Esophagus (tissue), 2 donors: Measurements from ENCODE around the gene SURF2. TPM values are rescaled to one million over a fixed set of nuclear protein-coding genes. Genes with fewer than 3 reads are reported as not detected.

ENCODE experiments used
- H3K27ac ChIP-seq, 2 donors: one replicate each; pipeline ENCODE4 v1.5.1; 2013; ENCODE audit warnings: low read depth in 2 of 2, mild to moderate bottlenecking in 2 of 2, inconsistent platforms in 1 of 2, low read length in 1 of 2, moderate library complexity in 1 of 2
- H3K27me3 ChIP-seq, 2 donors: one replicate each; pipeline ENCODE4 v1.6.1; 2013; ENCODE audit warnings: low read length in 2 of 2, control low read depth in 1 of 2, mild to moderate bottlenecking in 1 of 2; ENCODE audit not compliant: insufficient read depth in 2 of 2, control insufficient read depth in 1 of 2
- H3K36me3 ChIP-seq, 2 donors: one replicate each; pipeline ENCODE4 v1.6.1; 2013; ENCODE audit warnings: low read length in 1 of 2; ENCODE audit not compliant: control insufficient read depth in 2 of 2, insufficient read depth in 2 of 2
- H3K4me1 ChIP-seq, 2 donors: one replicate each; pipeline ENCODE4 v1.6.1; 2013; ENCODE audit warnings: low read length in 1 of 2; ENCODE audit not compliant: control insufficient read depth in 2 of 2, insufficient read depth in 2 of 2
- H3K4me3 ChIP-seq, 2 donors: one replicate each; pipeline ENCODE4 v1.5.1; 2013; ENCODE audit warnings: low read length in 2 of 2, mild to moderate bottlenecking in 2 of 2, low read depth in 1 of 2, moderate library complexity in 1 of 2
- H3K9me3 ChIP-seq, 2 donors: one replicate each; pipeline ENCODE4 v1.6.1; 2013; ENCODE audit warnings: mild to moderate bottlenecking in 2 of 2, low read depth in 1 of 2, low read length in 1 of 2, moderate library complexity in 1 of 2; ENCODE audit not compliant: control insufficient read depth in 2 of 2, insufficient read depth in 1 of 2
- WGBS, 2 donors: extraction: QIAGEN DNeasy Blood & Tissue Kit; methylation state at CpG; one replicate each; pipeline ENCODE4 v1.1.7; 2013; 5-methylcytosine and 5-hydroxymethylcytosine counted together
- polyA plus RNA-seq, 2 donors: library from polyadenylated mRNA; stranded (reverse); fragments of 200-250 nt; gene quantifications; one replicate each; pipeline ENCODE4 v1.2.3, GENCODE V29; 2013
- donor health status: healthy with polysubstance abuse.
- donor health status: Bipolar disorder and iron deficiency.

The SURF2 gene
- polyA plus RNA-seq, 2 donors: 32.9 to 36.4 TPM

DNA sequence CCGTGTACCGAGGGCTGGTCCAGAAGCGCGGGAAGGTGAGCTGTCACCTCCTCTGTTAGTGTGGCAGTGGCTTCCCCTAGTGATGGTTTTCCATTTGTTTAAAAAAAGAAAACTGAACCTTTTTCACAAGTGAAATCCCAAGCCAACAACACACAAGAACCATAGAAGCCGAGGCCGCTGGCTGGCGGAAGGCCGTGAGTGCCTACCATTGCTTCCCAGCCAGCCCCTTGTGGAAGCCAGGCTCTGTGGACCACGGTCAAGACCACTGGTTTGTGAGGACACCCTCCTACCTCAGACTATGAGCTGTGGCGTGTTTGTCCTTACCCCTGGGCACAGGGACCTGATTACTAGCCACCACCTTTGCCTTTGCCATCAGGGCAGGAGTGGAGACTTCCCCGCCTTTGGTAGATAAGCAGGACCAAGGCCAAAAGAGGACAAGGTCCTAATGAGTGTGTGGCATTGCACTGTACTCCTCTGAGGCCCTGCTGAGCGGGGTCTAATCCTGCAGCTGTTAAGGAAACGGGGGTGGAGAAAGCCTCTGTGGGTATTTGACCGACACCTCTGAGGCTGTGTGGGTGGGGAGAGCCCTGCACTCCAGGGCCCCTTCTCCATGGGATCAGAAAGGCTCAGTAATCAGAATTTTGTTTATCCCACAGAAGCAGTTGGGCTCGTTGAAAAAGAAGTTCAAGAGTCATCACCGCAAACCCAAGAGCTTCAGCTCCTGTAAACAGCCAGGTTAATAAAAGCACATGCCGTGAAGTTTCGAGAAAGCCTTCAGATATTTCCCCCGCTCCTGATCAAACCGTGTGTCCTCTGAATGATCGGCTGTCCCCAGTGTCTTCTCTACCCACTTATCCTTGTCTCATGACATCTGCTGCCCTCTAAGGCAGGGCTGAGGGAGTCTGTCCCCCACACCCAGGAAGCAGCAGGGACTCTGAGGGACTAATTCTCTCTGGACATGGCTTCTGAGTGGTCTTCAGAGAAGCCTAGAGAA is 4.3 kb downstream of the SURF2 start:
- no peak overlapping the region for H3K27ac ChIP-seq
- peaks cover 4 to 34% of the 10 kb centered on the region in 2 donors for H3K4me1 ChIP-seq
- H3K9me3 ChIP-seq: peaks cover 0 to 2% of the 10 kb centered on the region in 2 donors
- no peaks in the 10 kb centered on the region for H3K27me3 ChIP-seq
- H3K4me3 ChIP-seq: no peak overlapping the region
- H3K36me3 ChIP-seq: peaks cover 9 to 42% of the 10 kb centered on the region in 2 donors
- WGBS, 2 donors: 67 to 79% methylated on average over 21 of the region's 21 CpGs

DNA sequence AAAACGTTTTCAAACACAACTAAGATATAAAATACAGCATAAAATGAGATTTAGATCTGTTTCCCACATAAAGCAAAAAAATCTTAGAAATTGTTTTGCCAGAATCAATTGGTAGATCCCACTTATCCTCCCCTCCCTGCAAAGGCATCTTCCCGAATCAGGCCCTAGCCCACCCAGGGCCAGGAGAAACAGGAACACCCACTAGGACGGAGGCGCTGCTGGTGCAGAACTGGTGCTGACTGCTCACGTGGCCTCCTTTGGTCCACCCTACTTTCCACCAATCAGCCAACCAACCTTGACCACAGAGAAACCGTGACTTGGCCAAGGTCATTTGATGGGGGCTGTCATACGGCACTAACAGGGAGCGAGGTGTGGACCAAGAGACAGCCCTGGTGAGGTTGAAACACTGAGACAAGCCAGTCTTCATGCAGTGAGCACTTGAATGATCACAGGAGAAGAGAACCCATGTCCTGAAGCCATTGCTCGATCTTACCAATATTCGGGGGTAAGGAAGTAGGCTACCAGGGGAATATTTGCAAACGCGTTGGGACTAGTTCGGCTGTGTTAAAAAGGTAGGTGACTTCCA is 5.2 kb downstream of the SURF2 start:
- Histone ChIP-seq H3K27me3 (no peaks in the 10 kb centered on the region), H3K36me3 (peaks cover 12 to 49% of the 10 kb centered on the region in 2 donors), H3K9me3 (peaks cover 0 to 2% of the 10 kb centered on the region in 2 donors), H3K4me1 (peaks cover 4 to 34% of the 10 kb centered on the region in 2 donors), H3K4me3 (no peak overlapping the region), H3K27ac (no peak overlapping the region)
- WGBS, 2 donors: 60 to 67% methylated on average over 13 of the region's 13 CpGs

DNA sequence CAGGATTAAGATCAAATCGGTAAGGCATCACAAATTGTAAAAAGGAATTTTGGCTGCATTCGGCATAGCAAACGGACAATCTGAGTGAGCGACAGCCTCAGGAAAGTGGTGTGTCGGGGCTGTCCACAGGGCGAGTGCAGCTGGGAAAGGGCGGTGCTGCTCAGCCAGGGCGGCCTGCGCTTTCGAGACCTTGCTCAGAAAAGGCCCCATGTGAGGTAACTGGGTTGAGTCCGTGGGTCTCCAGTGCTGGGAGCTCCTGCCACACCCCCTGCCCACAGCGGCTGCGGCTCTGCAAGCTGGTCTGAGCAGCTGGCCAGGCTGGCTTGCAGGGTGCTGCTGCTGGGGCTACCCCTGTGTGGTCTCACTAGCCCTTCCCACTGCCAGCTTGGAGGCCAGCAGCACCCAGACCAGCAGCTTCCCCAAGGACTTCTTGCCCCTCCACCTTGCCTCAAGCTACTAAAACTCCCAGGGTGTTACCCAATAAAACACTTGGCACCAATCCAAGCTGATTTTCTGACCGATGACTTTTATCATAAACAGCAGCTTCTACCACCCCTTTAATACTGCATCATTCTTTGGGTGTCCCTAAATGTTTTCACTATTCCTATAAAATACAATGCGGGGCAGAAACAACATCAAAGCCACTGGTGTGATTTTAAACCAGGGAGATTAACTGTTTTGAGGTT is 6.2 kb downstream of the SURF2 start:
- no peak overlapping the region for H3K4me3 ChIP-seq
- peaks cover 13 to 58% of the 10 kb centered on the region in 2 donors for H3K36me3 ChIP-seq
- peak overlapping the region; percentile 8 to 38 for H3K27ac ChIP-seq
- no peaks in the 10 kb centered on the region for H3K27me3 ChIP-seq
- H3K4me1 ChIP-seq: peaks cover 4 to 27% of the 10 kb centered on the region in 2 donors
- H3K9me3 ChIP-seq: peaks cover 0 to 2% of the 10 kb centered on the region in 2 donors
- whole genome bisulfite sequencing, 2 donors: 55 to 65% methylated on average over 15 of the region's 15 CpGs

DNA sequence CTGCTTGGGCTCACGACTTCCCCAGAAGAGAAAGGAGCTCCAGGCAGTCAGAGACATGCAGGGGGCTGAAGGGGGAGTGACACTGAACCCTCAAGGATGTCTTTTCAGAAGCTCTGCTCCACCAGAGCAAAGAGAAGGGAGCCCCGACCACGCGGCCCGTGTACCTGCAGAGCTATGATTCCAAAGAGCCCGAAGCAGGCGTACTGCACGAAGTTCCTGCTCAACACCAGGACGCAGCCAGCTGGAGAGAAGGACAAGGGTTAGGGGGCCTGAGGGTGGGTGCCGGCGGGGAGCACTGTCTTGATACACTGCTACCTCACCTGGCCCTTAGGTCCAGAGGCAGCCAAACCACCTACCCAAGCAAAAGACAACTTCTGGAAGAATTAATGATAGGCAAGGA is 10.1 kb downstream of the SURF2 start:
- peaks cover 13 to 45% of the 10 kb centered on the region in 2 donors for H3K36me3 ChIP-seq
- no peak overlapping the region for H3K27ac ChIP-seq
- H3K4me3 ChIP-seq: no peak overlapping the region
- peaks cover 0 to 2% of the 10 kb centered on the region in 2 donors for H3K9me3 ChIP-seq
- no peaks in the 10 kb centered on the region for H3K27me3 ChIP-seq
- peaks cover 10 to 35% of the 10 kb centered on the region in 2 donors for H3K4me1 ChIP-seq
- WGBS, 2 donors: 92% methylated on average over 11 of the region's 11 CpGs

DNA sequence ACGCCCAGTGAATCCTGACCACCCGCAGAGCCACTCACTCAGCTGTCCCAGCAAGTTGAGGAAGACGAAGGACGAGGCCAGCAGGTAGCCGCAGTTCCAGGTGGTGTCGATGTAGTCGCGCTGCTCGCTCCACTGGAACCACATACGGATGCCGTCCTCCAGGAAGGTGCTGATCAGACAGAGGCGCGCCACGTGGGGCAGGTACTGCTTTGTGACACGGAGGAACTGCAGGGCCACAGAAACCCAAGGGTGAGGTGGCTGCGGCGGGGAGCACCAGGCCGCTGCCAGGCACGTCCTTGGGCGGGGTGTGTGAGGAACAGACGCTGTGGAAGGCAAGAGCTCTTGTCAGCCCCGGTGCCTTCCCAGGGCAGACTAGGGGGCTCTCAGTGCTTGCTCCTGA is 10.9 kb downstream of the SURF2 start:
- peak overlapping the region in 1 of 2 donors; percentile 74 for H3K27ac ChIP-seq

DNA sequence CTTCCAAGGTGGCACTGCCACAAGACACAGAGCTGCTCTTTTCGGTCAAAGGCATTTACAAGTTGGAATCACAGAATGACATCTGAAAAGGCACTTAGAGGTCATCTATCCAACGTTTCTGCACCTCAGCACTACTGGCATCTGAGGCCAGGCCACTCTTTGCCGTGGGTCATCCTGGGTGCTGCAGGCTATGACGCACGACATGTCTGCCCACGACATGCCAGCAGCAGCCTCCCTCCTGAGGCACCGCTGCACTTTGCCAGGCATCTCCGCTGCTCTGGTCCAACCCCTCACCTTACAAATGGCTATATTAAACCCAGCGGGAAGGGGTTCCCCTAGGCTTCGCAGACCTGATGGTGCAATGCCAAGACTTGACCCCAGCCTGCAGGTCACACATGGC is 11.4 kb downstream of the SURF2 start:
- Histone ChIP-seq H3K36me3 (peaks cover 13 to 43% of the 10 kb centered on the region in 2 donors), H3K9me3 (no peaks in the 10 kb centered on the region), H3K4me1 (peaks cover 13 to 41% of the 10 kb centered on the region in 2 donors), H3K4me3 (no peak overlapping the region), H3K27me3 (no peaks in the 10 kb centered on the region), H3K27ac (peak overlapping the region in 1 of 2 donors; percentile 74)
- WGBS, 2 donors: 62 to 70% methylated on average over 10 of the region's 10 CpGs

More for the DNA sequence above, 10.9 kb downstream of the SURF2 start:
- Histone ChIP-seq H3K9me3 (no peaks in the 10 kb centered on the region), H3K36me3 (peaks cover 13 to 43% of the 10 kb centered on the region in 2 donors), H3K4me3 (no peak overlapping the region), H3K27me3 (no peaks in the 10 kb centered on the region), H3K4me1 (peaks cover 13 to 41% of the 10 kb centered on the region in 2 donors)
- 90 to 91% methylated on average over 22 of the region's 22 CpGs for WGBS, 2 donors

DNA sequence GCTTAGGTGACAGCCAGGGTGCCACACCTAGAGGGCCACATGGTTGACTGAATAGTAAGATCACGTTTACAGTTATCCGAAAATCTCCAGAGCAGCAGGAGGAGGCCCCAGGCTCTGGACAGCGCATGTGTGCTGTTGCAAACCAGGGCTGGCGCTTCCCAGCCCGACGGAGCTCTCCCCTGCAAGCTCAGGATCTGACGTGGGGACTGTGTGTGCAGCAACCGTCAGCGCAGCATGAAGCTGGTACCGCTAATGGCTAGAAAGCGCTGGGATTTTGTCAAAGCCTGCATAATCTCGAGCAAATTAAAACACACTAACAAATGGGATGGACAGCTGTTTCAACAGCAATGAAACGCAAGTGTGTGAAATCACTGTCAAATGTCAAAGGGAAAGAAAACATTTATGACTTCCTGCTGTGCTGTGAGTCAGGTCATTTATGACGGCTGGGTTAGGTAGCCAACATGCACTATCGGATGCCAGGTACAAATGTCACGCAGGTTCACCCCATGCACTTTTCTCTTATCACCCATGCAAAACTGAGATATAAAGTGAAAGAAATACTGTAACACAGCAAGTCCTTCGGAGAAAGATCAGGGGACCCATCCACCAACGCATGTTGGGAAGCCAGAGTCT is 12.0 kb downstream of the SURF2 start:
- 40 to 47% methylated on average over 18 of the region's 18 CpGs for WGBS, 2 donors
- H3K4me1 ChIP-seq: peaks cover 13 to 39% of the 10 kb centered on the region in 2 donors
- H3K27ac ChIP-seq: peak overlapping the region in 1 of 2 donors; percentile 74
- no peaks in the 10 kb centered on the region for H3K9me3 ChIP-seq
- H3K4me3 ChIP-seq: no peak overlapping the region
- no peaks in the 10 kb centered on the region for H3K27me3 ChIP-seq
- peaks cover 8 to 46% of the 10 kb centered on the region in 2 donors for H3K36me3 ChIP-seq

DNA sequence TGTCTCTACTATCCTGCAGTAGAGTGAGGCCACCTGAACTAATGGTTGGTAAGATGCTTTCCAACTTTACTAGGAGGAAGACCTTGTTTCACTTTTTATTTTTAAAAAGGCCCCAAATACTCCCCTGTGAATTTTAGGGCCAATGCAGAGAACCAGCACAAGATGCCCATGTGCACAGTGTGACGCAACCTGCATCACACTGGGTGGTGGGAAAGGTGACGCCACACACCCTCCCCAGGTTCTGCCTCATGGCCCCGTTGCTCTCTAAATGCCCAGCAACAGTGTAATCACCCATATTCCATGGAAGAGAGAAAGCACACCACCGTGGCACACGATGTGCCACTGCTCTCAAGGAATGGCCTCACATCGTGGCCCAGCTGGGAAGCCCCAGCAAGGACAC is 13.1 kb downstream of the SURF2 start:
- Histone ChIP-seq H3K27ac (no peak overlapping the region), H3K4me3 (no peak overlapping the region), H3K27me3 (no peaks in the 10 kb centered on the region), H3K36me3 (peaks cover 8 to 42% of the 10 kb centered on the region in 2 donors), H3K9me3 (no peaks in the 10 kb centered on the region), H3K4me1 (peaks cover 13 to 39% of the 10 kb centered on the region in 2 donors)
- WGBS, 2 donors: 72 to 78% methylated on average over 6 of the region's 6 CpGs

DNA sequence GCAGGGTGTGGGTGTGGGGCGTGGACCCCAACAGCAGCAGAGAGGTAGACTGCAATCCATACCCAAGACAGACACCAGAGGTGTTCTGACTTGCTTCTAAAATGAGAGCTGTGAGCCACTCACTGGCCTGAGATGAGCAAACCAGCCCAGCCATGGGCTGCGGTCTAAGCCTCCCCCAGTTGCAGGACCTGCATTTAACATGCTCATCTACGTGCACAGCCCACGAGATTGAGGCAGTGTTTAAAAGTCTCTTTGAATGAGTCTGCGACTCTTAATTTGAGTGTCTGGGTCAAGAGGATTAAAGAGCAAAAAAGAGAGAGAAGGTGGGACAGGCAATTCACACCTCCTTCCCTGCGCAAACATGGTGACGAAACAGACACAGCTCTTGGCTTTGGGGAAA is 13.6 kb downstream of the SURF2 start:
- H3K36me3 ChIP-seq: peaks cover 6 to 42% of the 10 kb centered on the region in 2 donors
- no peaks in the 10 kb centered on the region for H3K9me3 ChIP-seq
- H3K4me3 ChIP-seq: no peak overlapping the region
- H3K27me3 ChIP-seq: no peaks in the 10 kb centered on the region
- H3K27ac ChIP-seq: peak overlapping the region in 1 of 2 donors; percentile 23
- H3K4me1 ChIP-seq: peaks cover 13 to 39% of the 10 kb centered on the region in 2 donors
- 76 to 79% methylated on average over 7 of the region's 7 CpGs for WGBS, 2 donors
